ENCODE results near the gene ANP32D. TPM values are rescaled to one million over a fixed set of nuclear protein-coding genes. Genes with fewer than 3 reads are reported as not detected.
"Not testable (repeated sequence)": the region's sequence is repeated elsewhere in the genome, so short reads cannot be mapped to it uniquely, and the experiment has no call there.

ANP32D gene
- total RNA-seq, 1 donor from 2014 or later = not detected

DNA sequence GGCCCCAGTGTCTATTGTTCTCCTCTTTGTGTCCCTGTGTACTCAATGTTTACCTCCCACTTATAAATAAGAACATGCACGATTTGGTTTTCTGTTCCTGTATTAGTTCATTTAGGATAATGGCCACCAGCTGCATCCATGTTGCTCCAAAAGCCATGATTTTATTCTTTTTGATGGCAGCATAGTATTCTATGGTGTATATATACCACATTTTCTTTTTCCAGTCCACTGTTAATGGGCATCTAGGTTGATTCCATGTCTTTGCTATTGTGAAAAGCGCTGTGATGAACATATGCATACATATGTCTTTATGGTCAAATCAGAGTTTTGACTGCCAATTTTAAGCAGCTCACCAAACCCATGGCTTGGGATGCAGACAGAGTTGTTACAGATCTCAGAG lies 17.2 kb upstream of the ANP32D start:
- Histone ChIP-seq H3K27me3 (ENCODE audit: control insufficient read depth, insufficient read depth, low read length) (no peaks in the 10 kb centered on the region), H3K4me3 (ENCODE audit: low read depth, low read length) (no peak overlapping the region), H3K36me3 (ENCODE audit: control insufficient read depth, insufficient read depth, low read length) (no peaks in the 10 kb centered on the region)
- TF ChIP-seq CTCF (IDR thresholded peaks at IDR 0.05; ENCODE audit: insufficient read depth, low read length, poor library complexity, severe bottlenecking) = no peak
- no peak for DNase-seq (ENCODE audit: low read depth)

DNA sequence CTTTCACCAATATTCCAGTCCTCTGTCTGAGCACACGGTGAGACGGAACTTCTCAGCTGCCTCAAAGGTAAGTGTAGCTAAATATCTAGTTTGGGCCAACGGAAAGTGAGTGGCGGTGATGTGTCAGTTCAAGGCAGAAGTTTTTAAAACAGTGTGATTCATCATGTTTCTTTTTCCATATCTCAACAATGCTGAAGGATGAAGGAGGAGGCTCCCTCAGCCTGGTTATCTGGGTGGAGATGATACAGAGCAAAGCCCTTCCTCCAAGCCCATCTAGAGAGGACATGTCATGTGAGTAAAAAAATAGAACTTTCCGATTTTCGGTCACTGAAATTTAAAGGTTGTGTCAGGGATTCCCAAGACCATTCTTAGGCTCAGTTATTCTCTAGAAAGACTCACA lies 13.1 kb upstream of the ANP32D start:
- Histone ChIP-seq H3K36me3 (ENCODE audit: control insufficient read depth, insufficient read depth, low read length) (no peaks in the 10 kb centered on the region), H3K4me3 (ENCODE audit: low read depth, low read length) (no peak overlapping the region), H3K27me3 (ENCODE audit: control insufficient read depth, insufficient read depth, low read length) (no peaks in the 10 kb centered on the region)
- no peak for DNase-seq (ENCODE audit: low read depth)
- TF ChIP-seq CTCF (IDR thresholded peaks at IDR 0.05; ENCODE audit: insufficient read depth, low read length, poor library complexity, severe bottlenecking) = no peak

- H3K4me3 ChIP-seq (ENCODE audit: low read depth, low read length); H3K36me3 ChIP-seq (ENCODE audit: control insufficient read depth, insufficient read depth, low read length); DNase-seq (ENCODE audit: low read depth); H3K27me3 ChIP-seq (ENCODE audit: control insufficient read depth, insufficient read depth, low read length): not testable (repeated sequence)
Observed at GRCh38 chr12:48469027-48469426, 3.3 kb upstream of the ANP32D start.

DNA sequence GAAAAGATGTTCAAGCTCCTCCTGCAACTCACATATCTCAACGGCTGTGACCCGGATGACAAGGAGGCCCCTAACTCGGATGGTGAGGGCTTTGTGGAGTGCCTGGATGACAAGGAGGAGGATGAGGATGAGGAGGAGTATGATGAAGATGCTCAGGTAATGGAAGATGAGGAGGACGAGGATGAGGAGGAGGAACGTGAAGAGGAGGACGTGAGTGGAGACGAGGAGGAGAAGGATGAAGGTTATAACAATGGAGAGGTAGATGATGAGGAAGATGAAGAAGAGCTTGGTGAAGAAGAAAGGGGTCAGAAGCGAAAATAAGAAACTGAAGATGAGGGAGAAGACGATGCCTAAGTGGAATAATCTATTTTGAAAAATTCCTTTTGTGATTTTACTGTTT lies 702 bp downstream of the ANP32D start:
- no peak for DNase-seq (ENCODE audit: low read depth)
- H3K4me3 ChIP-seq (ENCODE audit: low read depth, low read length) = no peak overlapping the region
- no peaks in the 10 kb centered on the region for H3K27me3 ChIP-seq (ENCODE audit: control insufficient read depth, insufficient read depth, low read length)
- TF ChIP-seq CTCF (IDR thresholded peaks at IDR 0.05; ENCODE audit: insufficient read depth, low read length, poor library complexity, severe bottlenecking) = no peak
- no peaks in the 10 kb centered on the region for H3K36me3 ChIP-seq (ENCODE audit: control insufficient read depth, insufficient read depth, low read length)

DNA sequence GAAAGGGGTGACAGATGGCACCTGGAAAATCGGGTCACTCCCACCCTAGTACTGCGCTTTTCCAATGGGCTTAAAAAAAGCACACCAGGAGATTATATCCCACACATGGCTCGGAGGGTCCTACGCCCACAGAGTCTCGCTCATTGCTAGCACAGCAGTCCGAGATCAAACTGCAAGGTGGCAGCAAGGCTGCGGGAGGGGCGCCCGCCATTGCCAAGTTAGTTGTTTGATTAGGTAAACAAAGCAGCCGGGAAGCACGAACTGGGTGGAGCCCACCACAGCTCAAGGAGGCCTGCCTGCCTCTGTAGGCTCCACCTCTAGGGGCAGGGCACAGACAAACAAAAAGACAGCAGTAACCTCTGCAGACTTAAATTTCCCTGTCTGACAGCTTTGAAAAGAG lies 2.1 kb downstream of the ANP32D start:
- H3K36me3 ChIP-seq (ENCODE audit: control insufficient read depth, insufficient read depth, low read length); H3K4me3 ChIP-seq (ENCODE audit: low read depth, low read length); DNase-seq (ENCODE audit: low read depth); H3K27me3 ChIP-seq (ENCODE audit: control insufficient read depth, insufficient read depth, low read length): not testable (repeated sequence)

DNA sequence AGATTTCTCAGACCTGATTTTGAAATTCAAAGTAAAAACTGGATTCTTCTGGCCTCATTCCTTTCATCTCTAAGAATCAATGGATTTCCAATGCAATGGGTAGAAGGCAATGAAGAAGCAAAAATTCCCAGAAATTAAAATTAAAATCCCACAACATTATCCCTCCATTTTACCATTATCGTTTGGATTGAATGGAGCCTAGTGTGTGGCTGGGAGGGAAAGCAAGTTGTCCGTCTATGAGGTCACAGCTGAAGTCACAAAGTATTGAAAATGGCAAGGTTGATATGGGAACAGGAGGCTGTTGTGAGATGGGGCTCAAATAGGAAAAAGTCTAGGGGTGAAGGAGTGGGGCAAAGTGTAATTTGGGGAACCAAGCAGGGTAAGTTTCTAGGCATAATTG lies 9.8 kb downstream of the ANP32D start, which contains the start of gene C12orf54:
C12orf54 (plus strand) TSS at position 301 of the 400 bp plus-strand sequence. CDS start 799 bp downstream, outside the sequence.
- H3K4me3 ChIP-seq (ENCODE audit: low read depth, low read length) = no peak within 1 kb of the TSS

More for the DNA sequence above, 9.8 kb downstream of the ANP32D start, which contains the start of gene C12orf54:
- DNase-seq (ENCODE audit: low read depth) = no peak
- Histone ChIP-seq H3K27me3 (ENCODE audit: control insufficient read depth, insufficient read depth, low read length) (no peaks in the 10 kb centered on the region), H3K36me3 (ENCODE audit: control insufficient read depth, insufficient read depth, low read length) (no peaks in the 10 kb centered on the region)
- no peak for TF ChIP-seq CTCF (IDR thresholded peaks at IDR 0.05; ENCODE audit: insufficient read depth, low read length, poor library complexity, severe bottlenecking)

All from kidney epithelial cell (primary cell).